ENCODE data around the gene SNX33. TPM values are rescaled to one million over a fixed set of nuclear protein-coding genes. Genes with fewer than 3 reads are reported as not detected.

The SNX33 gene
- total RNA-seq, 2 donors from 2014 or later: 19.8 to 21.8 TPM

- no peaks in the 10 kb centered on the region for H3K27me3 ChIP-seq
- no peak overlapping the region for H3K27ac ChIP-seq
- DNase-seq (no peak), ATAC-seq (no peak)
- peaks cover 0 to 11% of the 10 kb centered on the region in 2 donors for H3K36me3 ChIP-seq (replicated peaks in 1 of 2; ENCODE audit: insufficient read depth in 1 of 2, low read depth in 2 of 2)
- 87 to 88% methylated on average over 5 of the region's 5 CpGs for WGBS, 2 donors
- peaks cover 90% of the 10 kb centered on the region for H3K4me1 ChIP-seq
- H3K4me3 ChIP-seq: no peak overlapping the region
- no peaks in the 10 kb centered on the region for H3K9me3 ChIP-seq
- intact Hi-C loops (cut with DNase I): no loop called here
- no peak for TF ChIP-seq POLR2A (IDR thresholded peaks at IDR 0.05)
- TF ChIP-seq CTCF (IDR thresholded peaks at IDR 0.05): no peak
Observed at GRCh38 chr15:75656331-75656730, 8.6 kb downstream of the SNX33 start.

- WGBS, 2 donors: 93 to 95% methylated on average over 19 to 22 of the region's 22 CpGs
Observed at GRCh38 chr15:75656813-75657212, 9.1 kb downstream of the SNX33 start.

GRCh38 chr15:75659141-75659771 is 11.5 kb downstream of the SNX33 start:
- intact Hi-C loops (cut with DNase I): no loop called here
- 67 to 71% methylated on average over 8 to 9 of the region's 9 CpGs for WGBS, 2 donors
- Histone ChIP-seq H3K27ac (peak overlapping the region in 2 of 4 donors; percentile 29 to 75), H3K36me3 (replicated peaks in 1 of 2; ENCODE audit: insufficient read depth in 1 of 2, low read depth in 2 of 2) (peaks cover 0 to 11% of the 10 kb centered on the region in 2 donors), H3K9me3 (no peaks in the 10 kb centered on the region), H3K4me3 (no peak overlapping the region), H3K4me1 (peaks cover 88% of the 10 kb centered on the region), H3K27me3 (no peaks in the 10 kb centered on the region)
- ATAC-seq (no peak), DNase-seq (no peak)
- TF ChIP-seq CTCF (IDR thresholded peaks at IDR 0.05) (no peak), POLR2A (IDR thresholded peaks at IDR 0.05) (no peak)

More at GRCh38 chr15:75656813-75657212, 9.1 kb downstream of the SNX33 start:
- H3K4me1 ChIP-seq: peaks cover 90% of the 10 kb centered on the region
- H3K4me3 ChIP-seq: no peak overlapping the region
- H3K27me3 ChIP-seq: no peaks in the 10 kb centered on the region
- H3K27ac ChIP-seq: no peak overlapping the region
- ATAC-seq: no peak
- TF ChIP-seq CTCF (IDR thresholded peaks at IDR 0.05): no peak
- H3K9me3 ChIP-seq: no peaks in the 10 kb centered on the region
- peaks cover 0 to 11% of the 10 kb centered on the region in 2 donors for H3K36me3 ChIP-seq (replicated peaks in 1 of 2; ENCODE audit: insufficient read depth in 1 of 2, low read depth in 2 of 2)
- no peak for DNase-seq
- intact Hi-C loops (cut with DNase I): no loop called here

- H3K9me3 ChIP-seq: no peaks in the 10 kb centered on the region
- no peak for DNase-seq
- 78 to 87% methylated on average over 15 to 16 of the region's 17 CpGs for WGBS, 2 donors
- H3K27me3 ChIP-seq: no peaks in the 10 kb centered on the region
- peaks cover 0 to 11% of the 10 kb centered on the region in 2 donors for H3K36me3 ChIP-seq (replicated peaks in 1 of 2; ENCODE audit: insufficient read depth in 1 of 2, low read depth in 2 of 2)
- intact Hi-C loops (cut with DNase I): no loop called here
- TF ChIP-seq CTCF (IDR thresholded peaks at IDR 0.05): no peak
- no peak for TF ChIP-seq POLR2A (IDR thresholded peaks at IDR 0.05)
- H3K4me1 ChIP-seq: peaks cover 86% of the 10 kb centered on the region
- no peak overlapping the region for H3K4me3 ChIP-seq
- no peak for ATAC-seq
- H3K27ac ChIP-seq: peak overlapping the region in 2 of 4 donors; percentile 61 to 75
Observed at GRCh38 chr15:75659928-75660645, 12.4 kb downstream of the SNX33 start.

Measured in body of pancreas (tissue), 4 donors.